K562 (cell line): ENCODE measurements around the gene GREB1.

Source experiments
- CHCHD3 ChIP-seq: fragments of 250-450 bp; sonication (Bioruptor Pico); IDR thresholded peaks from 2 replicates; pipeline ENCODE4 v2.1.2; 2022; ENCODE audit warnings: mild to moderate bottlenecking
- MCM3 ChIP-seq: fragments of 450-650 bp; IDR thresholded peaks from 2 replicates; pipeline ENCODE4 v1.6.1; 2016
- NCOA4 ChIP-seq: fragments of 450-650 bp; IDR thresholded peaks from 2 replicates; pipeline ENCODE4 v1.6.1; 2018; ENCODE audit warnings: mild to moderate bottlenecking; ENCODE audit not compliant: partially characterized antibody
- NFYB ChIP-seq: IDR thresholded peaks from 2 replicates; pipeline ENCODE4 v1.6.1; 2011; ENCODE audit warnings: mild to moderate bottlenecking, moderate library complexity; ENCODE audit not compliant: insufficient read length; ENCODE audit errors: extremely low read depth
- RAD51 ChIP-seq: fragments of 450-650 bp; IDR thresholded peaks from 2 replicates; pipeline ENCODE4 v1.7.1; 2016; ENCODE audit warnings: low read depth, mild to moderate bottlenecking, borderline replicate concordance
- SMAD1 ChIP-seq: fragments of 150-350 bp; IDR thresholded peaks from 2 replicates; pipeline ENCODE4 v1.6.1; 2014; ENCODE audit warnings: low read length, low read depth; ENCODE audit not compliant: partially characterized antibody
- SP2 ChIP-seq: IDR thresholded peaks from 2 replicates; pipeline ENCODE4 v1.6.1; 2011; ENCODE audit warnings: mild to moderate bottlenecking, low read depth, low read length, moderate library complexity; ENCODE audit not compliant: poor library complexity, severe bottlenecking; ENCODE audit errors: extremely low read depth
- TBP ChIP-seq: optimal IDR thresholded peaks from 2 replicates; pipeline ENCODE3; 2011; ENCODE audit warnings: low read depth, low read length, improper control_type of control experiment
- ZNF311 ChIP-seq: fragments of 250-450 bp; sonication (Bioruptor Pico); IDR thresholded peaks from 2 replicates; pipeline ENCODE4 v1.4.0; 2020; ENCODE audit warnings: mild to moderate bottlenecking, moderate library complexity
- TF ChIP-seq, protein P1 (sequence below), 3 experiments: IDR thresholded peaks in 2 of 3; conservative IDR thresholded peaks in 1 of 3; 2 replicates each; pipeline ENCODE4 v1.5.1; 2011 to 2012; ENCODE audit warnings: low read length in 3 of 3, mild to moderate bottlenecking in 3 of 3, control low read depth in 2 of 3, improper control_type of control experiment in 1 of 3, inconsistent platforms in 1 of 3, low read depth in 1 of 3, mixed read lengths in 1 of 3, moderate library complexity in 1 of 3; ENCODE audit not compliant: insufficient read depth in 2 of 3
- TF ChIP-seq, protein P2 (sequence below): sonication (generic); formaldehyde crosslinking; IDR thresholded peaks from 2 replicates; pipeline ENCODE4 v1.8.1; 2023; ENCODE audit warnings: mild to moderate bottlenecking, missing genetic modification reagents
- TF ChIP-seq, protein P3 (sequence below): fragments of 250-450 bp; sonication (Bioruptor Pico); IDR thresholded peaks from 2 replicates; pipeline ENCODE4 v1.8.0; 2021; ENCODE audit warnings: moderate library complexity, mild to moderate bottlenecking, inconsistent platforms

DNA sequence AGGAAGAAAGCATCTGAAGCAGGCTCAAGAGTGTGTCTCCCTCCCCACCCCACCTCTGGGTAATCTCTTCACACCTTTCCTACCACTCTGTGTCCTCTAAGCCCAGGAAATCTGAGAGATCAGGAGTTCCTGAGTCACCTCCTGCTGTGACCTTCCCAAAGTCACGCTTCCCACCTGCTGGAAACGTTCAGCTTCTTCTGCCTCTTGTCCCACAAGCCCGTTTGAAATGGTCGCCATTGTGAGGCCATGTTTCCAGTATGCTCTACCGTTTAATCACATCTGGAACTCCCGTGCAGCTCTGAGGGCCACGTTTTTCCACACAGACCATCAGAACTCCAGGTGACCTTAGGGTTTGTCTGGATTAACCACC, 25.9 kb downstream of the GREB1 start:
- TF ChIP-seq RAD51 (no peak), TBP (no peak), SMAD1 (no peak), CHCHD3 (no peak), NFYB (no peak), NCOA4 (no peak), SP2 (no peak), ZNF311 (CRISPR knock-in tag) (no peak), MCM3 (no peak)
- TF ChIP-seq, protein P1, sequence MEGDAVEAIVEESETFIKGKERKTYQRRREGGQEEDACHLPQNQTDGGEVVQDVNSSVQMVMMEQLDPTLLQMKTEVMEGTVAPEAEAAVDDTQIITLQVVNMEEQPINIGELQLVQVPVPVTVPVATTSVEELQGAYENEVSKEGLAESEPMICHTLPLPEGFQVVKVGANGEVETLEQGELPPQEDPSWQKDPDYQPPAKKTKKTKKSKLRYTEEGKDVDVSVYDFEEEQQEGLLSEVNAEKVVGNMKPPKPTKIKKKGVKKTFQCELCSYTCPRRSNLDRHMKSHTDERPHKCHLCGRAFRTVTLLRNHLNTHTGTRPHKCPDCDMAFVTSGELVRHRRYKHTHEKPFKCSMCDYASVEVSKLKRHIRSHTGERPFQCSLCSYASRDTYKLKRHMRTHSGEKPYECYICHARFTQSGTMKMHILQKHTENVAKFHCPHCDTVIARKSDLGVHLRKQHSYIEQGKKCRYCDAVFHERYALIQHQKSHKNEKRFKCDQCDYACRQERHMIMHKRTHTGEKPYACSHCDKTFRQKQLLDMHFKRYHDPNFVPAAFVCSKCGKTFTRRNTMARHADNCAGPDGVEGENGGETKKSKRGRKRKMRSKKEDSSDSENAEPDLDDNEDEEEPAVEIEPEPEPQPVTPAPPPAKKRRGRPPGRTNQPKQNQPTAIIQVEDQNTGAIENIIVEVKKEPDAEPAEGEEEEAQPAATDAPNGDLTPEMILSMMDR (IDR thresholded peaks at IDR 0.05 in 2 of 3, conservative IDR thresholded peaks at IDR 0.05 in 1 of 3; ENCODE audit: insufficient read depth in 2 of 3, low read depth in 1 of 3, low read length in 3 of 3), result no peak
- TF ChIP-seq, protein P2, sequence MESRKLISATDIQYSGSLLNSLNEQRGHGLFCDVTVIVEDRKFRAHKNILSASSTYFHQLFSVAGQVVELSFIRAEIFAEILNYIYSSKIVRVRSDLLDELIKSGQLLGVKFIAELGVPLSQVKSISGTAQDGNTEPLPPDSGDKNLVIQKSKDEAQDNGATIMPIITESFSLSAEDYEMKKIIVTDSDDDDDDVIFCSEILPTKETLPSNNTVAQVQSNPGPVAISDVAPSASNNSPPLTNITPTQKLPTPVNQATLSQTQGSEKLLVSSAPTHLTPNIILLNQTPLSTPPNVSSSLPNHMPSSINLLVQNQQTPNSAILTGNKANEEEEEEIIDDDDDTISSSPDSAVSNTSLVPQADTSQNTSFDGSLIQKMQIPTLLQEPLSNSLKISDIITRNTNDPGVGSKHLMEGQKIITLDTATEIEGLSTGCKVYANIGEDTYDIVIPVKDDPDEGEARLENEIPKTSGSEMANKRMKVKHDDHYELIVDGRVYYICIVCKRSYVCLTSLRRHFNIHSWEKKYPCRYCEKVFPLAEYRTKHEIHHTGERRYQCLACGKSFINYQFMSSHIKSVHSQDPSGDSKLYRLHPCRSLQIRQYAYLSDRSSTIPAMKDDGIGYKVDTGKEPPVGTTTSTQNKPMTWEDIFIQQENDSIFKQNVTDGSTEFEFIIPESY (CRISPR knock-in tag), result no peak
- TF ChIP-seq, protein P3, sequence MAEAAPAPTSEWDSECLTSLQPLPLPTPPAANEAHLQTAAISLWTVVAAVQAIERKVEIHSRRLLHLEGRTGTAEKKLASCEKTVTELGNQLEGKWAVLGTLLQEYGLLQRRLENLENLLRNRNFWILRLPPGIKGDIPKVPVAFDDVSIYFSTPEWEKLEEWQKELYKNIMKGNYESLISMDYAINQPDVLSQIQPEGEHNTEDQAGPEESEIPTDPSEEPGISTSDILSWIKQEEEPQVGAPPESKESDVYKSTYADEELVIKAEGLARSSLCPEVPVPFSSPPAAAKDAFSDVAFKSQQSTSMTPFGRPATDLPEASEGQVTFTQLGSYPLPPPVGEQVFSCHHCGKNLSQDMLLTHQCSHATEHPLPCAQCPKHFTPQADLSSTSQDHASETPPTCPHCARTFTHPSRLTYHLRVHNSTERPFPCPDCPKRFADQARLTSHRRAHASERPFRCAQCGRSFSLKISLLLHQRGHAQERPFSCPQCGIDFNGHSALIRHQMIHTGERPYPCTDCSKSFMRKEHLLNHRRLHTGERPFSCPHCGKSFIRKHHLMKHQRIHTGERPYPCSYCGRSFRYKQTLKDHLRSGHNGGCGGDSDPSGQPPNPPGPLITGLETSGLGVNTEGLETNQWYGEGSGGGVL (CRISPR knock-in tag), result no peak
